Mesenchymal stem cell (in vitro differentiated cells and primary cell): ENCODE measurements around the gene NEMP2.

Source experiments
- DNase-seq: peaks from one replicate; pipeline ENCODE4 v3.0.0-alpha.2; 2013
- H2AFZ ChIP-seq: one replicate; pipeline ENCODE4 v1.6.1; 2013; ENCODE audit warnings: low read depth, mild to moderate bottlenecking, control low read depth, inconsistent platforms, low read length, moderate library complexity
- H2AK5ac ChIP-seq: 2 replicates; pipeline ENCODE4 v1.6.1; 2013; ENCODE audit warnings: low read length, moderate library complexity, mild to moderate bottlenecking, inconsistent platforms; ENCODE audit not compliant: severe bottlenecking
- H2BK120ac ChIP-seq: one replicate; pipeline ENCODE4 v1.6.1; 2013; ENCODE audit warnings: low read depth, mild to moderate bottlenecking, inconsistent platforms, low read length, moderate library complexity
- H2BK12ac ChIP-seq, 2 experiments: one replicate each; pipeline ENCODE4 v1.6.1; 2013; ENCODE audit warnings: inconsistent platforms in 2 of 2, low read length in 2 of 2, mild to moderate bottlenecking in 2 of 2, moderate library complexity in 2 of 2, control low read depth in 1 of 2
- H2BK15ac ChIP-seq: one replicate; pipeline ENCODE4 v1.6.1; 2013; ENCODE audit warnings: mild to moderate bottlenecking, low read depth, inconsistent platforms; ENCODE audit not compliant: poor library complexity, severe bottlenecking
- H2BK5ac ChIP-seq: 2 replicates; pipeline ENCODE4 v1.6.1; 2013; ENCODE audit warnings: low read depth, mild to moderate bottlenecking, low read length, control low read depth, inconsistent platforms; ENCODE audit not compliant: poor library complexity, severe bottlenecking
- H3K14ac ChIP-seq, 2 experiments: one replicate each; pipeline ENCODE4 v1.6.1; 2013; ENCODE audit warnings: inconsistent platforms in 2 of 2, low read length in 2 of 2, control low read depth in 1 of 2, mild to moderate bottlenecking in 1 of 2, moderate library complexity in 1 of 2
- H3K18ac ChIP-seq, 2 experiments: one replicate each; pipeline ENCODE4 v1.6.1; 2013; ENCODE audit warnings: inconsistent platforms in 2 of 2, low read length in 2 of 2, control low read depth in 1 of 2, low read depth in 1 of 2, mild to moderate bottlenecking in 1 of 2
- H3K23ac ChIP-seq, 2 experiments: one replicate each; pipeline ENCODE4 v1.6.1; 2013; ENCODE audit warnings: inconsistent platforms in 2 of 2, low read length in 2 of 2, mild to moderate bottlenecking in 2 of 2, moderate library complexity in 2 of 2, control low read depth in 1 of 2
- H3K27ac ChIP-seq: 2 replicates; pipeline ENCODE4 v1.5.1; 2013; ENCODE audit warnings: mild to moderate bottlenecking, moderate library complexity, low read length, control low read depth, inconsistent platforms; ENCODE audit not compliant: poor library complexity, severe bottlenecking
- H3K27me3 ChIP-seq, 2 experiments: 2 replicates each; pipeline versions ENCODE4 v1.6.1 to v1.7.0; 2013; ENCODE audit warnings: low read length in 2 of 2, mild to moderate bottlenecking in 2 of 2, moderate library complexity in 2 of 2, control low read depth in 1 of 2, inconsistent platforms in 1 of 2; ENCODE audit not compliant: control insufficient read depth in 1 of 2, insufficient read depth in 1 of 2
- H3K36me3 ChIP-seq, 2 experiments: 2 replicates each; pipeline versions ENCODE4 v1.6.1 to v1.7.0; 2013; ENCODE audit warnings: low read length in 2 of 2, control low read depth in 1 of 2, inconsistent platforms in 1 of 2, low read depth in 1 of 2, mild to moderate bottlenecking in 1 of 2; ENCODE audit not compliant: insufficient read depth in 2 of 2, control insufficient read depth in 1 of 2
- H3K4ac ChIP-seq, 2 experiments: one replicate each; pipeline ENCODE4 v1.6.1; 2013; ENCODE audit warnings: inconsistent platforms in 2 of 2, low read length in 2 of 2, mild to moderate bottlenecking in 2 of 2, moderate library complexity in 2 of 2, control low read depth in 1 of 2, low read depth in 1 of 2
- H3K4me1 ChIP-seq: 2 replicates; pipeline ENCODE4 v1.6.1; 2013; ENCODE audit warnings: low read depth, low read length, control low read depth; ENCODE audit not compliant: control insufficient read depth, insufficient read depth
- H3K4me2 ChIP-seq: 2 replicates; pipeline ENCODE4 v1.6.1; 2013; ENCODE audit warnings: low read length, mild to moderate bottlenecking, inconsistent platforms; ENCODE audit not compliant: poor library complexity, severe bottlenecking
- H3K4me3 ChIP-seq, 2 experiments: 2 replicates each; pipeline versions ENCODE4 v1.5.1 to v1.7.0; 2013; ENCODE audit warnings: low read length in 2 of 2, mild to moderate bottlenecking in 2 of 2, control low read depth in 1 of 2, low read depth in 1 of 2; ENCODE audit not compliant: insufficient read depth in 1 of 2
- H3K79me1 ChIP-seq: replicated peaks from 2 replicates; pipeline ENCODE4 v1.6.1; 2013; ENCODE audit warnings: mild to moderate bottlenecking, control low read depth, low read length, inconsistent platforms; ENCODE audit not compliant: poor library complexity, severe bottlenecking
- H3K9ac ChIP-seq: 2 replicates; pipeline ENCODE4 v1.7.0; 2013; ENCODE audit warnings: mild to moderate bottlenecking, low read length, moderate library complexity
- H3K9me3 ChIP-seq: 2 replicates; pipeline ENCODE4 v1.7.0; 2013; ENCODE audit warnings: mild to moderate bottlenecking, low read length; ENCODE audit not compliant: control insufficient read depth
- H4K8ac ChIP-seq: one replicate; pipeline ENCODE4 v1.6.1; 2013; ENCODE audit warnings: inconsistent platforms, mild to moderate bottlenecking, low read length, moderate library complexity
- H4K91ac ChIP-seq: one replicate; pipeline ENCODE4 v1.6.1; 2013; ENCODE audit warnings: mild to moderate bottlenecking, low read length, inconsistent platforms
- WGBS: methylation state at CpG from one replicate; pipeline ENCODE4 v1.1.7; 2013; ENCODE audit warnings: mixed read lengths; 5-methylcytosine and 5-hydroxymethylcytosine counted together

Gene NEMP2

DNA sequence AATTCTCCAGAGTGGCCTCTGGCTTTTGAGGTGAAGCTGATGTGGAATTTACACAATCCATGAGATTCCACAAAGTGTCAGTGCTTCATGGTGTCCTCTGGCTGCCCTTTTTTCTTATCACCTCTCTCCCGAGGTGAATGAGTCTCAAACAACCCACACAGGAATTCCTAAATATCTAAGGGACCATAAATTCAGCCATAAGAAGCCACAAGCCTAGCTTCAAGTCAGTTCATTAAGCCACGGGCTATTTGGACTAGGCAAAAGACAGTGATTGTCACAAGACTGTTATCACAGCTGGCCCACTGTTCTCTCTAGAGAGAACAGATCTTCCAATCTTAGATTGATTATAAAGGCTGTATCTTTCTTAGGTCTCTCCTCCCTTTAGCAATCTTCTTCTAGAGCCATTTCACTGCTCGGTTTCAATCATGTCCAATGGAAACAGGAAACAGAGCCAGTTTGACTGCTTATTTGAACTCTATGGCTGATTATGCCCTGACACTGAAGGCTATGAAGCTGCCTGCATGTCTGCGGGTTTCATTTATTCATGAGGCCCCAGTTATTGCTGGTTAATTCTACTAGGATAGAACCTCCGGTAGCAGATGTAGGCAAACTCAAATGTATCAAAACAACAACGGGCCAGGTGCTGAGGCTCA is 4.1 kb downstream of the NEMP2 start:
- Histone ChIP-seq H3K4ac (peak overlapping the region in 1 of 2 experiments; percentile 44), H3K27me3 (no peaks in the 10 kb centered on the region), H3K4me1 (peaks cover 4% of the 10 kb centered on the region), H2BK12ac (no peak overlapping the region), H2BK5ac (no peak overlapping the region), H2BK15ac (no peak overlapping the region), H4K8ac (no peak overlapping the region), H2AK5ac (no peak overlapping the region), H3K9me3 (no peaks in the 10 kb centered on the region), H3K4me3 (no peak overlapping the region), H3K4me2 (no peak overlapping the region), H3K27ac (no peak overlapping the region), H2AFZ (no peak overlapping the region), H3K36me3 (no peaks in the 10 kb centered on the region), H3K23ac (no peak overlapping the region), H2BK120ac (no peak overlapping the region), H3K18ac (no peak overlapping the region), H3K9ac (no peak overlapping the region), H4K91ac (no peak overlapping the region), H3K14ac (no peak overlapping the region), H3K79me1 (peaks cover 6% of the 10 kb centered on the region)
- WGBS, result 58% methylated on average over 6 of the region's 6 CpGs
- DNase-seq, result peak; percentile 49

- no peak overlapping the region for H4K8ac ChIP-seq
- 59% methylated on average over 3 of the region's 3 CpGs for WGBS
Observed at GRCh38 chr2:190529486-190530247, 4.9 kb downstream of the NEMP2 start.

GRCh38 chr2:190528521-190529001 is 6.0 kb downstream of the NEMP2 start:
- Histone ChIP-seq H4K91ac (no peak overlapping the region), H3K4me3 (no peak overlapping the region), H4K8ac (no peak overlapping the region), H3K36me3 (no peaks in the 10 kb centered on the region), H3K27ac (no peak overlapping the region), H2BK12ac (no peak overlapping the region), H2AK5ac (no peak overlapping the region), H3K4me2 (no peak overlapping the region), H3K4ac (no peak overlapping the region), H2AFZ (no peak overlapping the region), H2BK5ac (no peak overlapping the region), H2BK15ac (no peak overlapping the region), H3K9ac (no peak overlapping the region), H3K4me1 (no peaks in the 10 kb centered on the region), H3K79me1 (peaks cover 7% of the 10 kb centered on the region), H3K14ac (no peak overlapping the region), H3K18ac (no peak overlapping the region), H3K9me3 (no peaks in the 10 kb centered on the region), H3K27me3 (no peaks in the 10 kb centered on the region), H3K23ac (no peak overlapping the region), H2BK120ac (no peak overlapping the region)
- 100% methylated on average over 1 of the region's 1 CpG for WGBS
- peak; percentile 86 for DNase-seq

More at GRCh38 chr2:190529486-190530247, 4.9 kb downstream of the NEMP2 start:
- no peak overlapping the region for H3K4me3 ChIP-seq
- no peak overlapping the region for H3K9ac ChIP-seq
- H2AK5ac ChIP-seq, result no peak overlapping the region
- H3K36me3 ChIP-seq, result no peaks in the 10 kb centered on the region
- H3K18ac ChIP-seq, result peak overlapping the region in 1 of 2 experiments; percentile 55
- H2BK15ac ChIP-seq, result no peak overlapping the region
- H3K4ac ChIP-seq, result no peak overlapping the region
- H2BK12ac ChIP-seq, result peak overlapping the region in 1 of 2 experiments; percentile 4
- H4K91ac ChIP-seq, result peak overlapping the region; percentile 28
- H3K23ac ChIP-seq, result no peak overlapping the region
- no peak overlapping the region for H2AFZ ChIP-seq
- no peaks in the 10 kb centered on the region for H3K9me3 ChIP-seq
- peaks cover 7% of the 10 kb centered on the region for H3K79me1 ChIP-seq
- H2BK120ac ChIP-seq, result no peak overlapping the region
- DNase-seq, result peak; percentile 47
- no peak overlapping the region for H3K14ac ChIP-seq
- peaks cover 4% of the 10 kb centered on the region for H3K4me1 ChIP-seq
- H2BK5ac ChIP-seq, result no peak overlapping the region
- H3K4me2 ChIP-seq, result no peak overlapping the region
- H3K27ac ChIP-seq, result no peak overlapping the region
- no peaks in the 10 kb centered on the region for H3K27me3 ChIP-seq

DNA sequence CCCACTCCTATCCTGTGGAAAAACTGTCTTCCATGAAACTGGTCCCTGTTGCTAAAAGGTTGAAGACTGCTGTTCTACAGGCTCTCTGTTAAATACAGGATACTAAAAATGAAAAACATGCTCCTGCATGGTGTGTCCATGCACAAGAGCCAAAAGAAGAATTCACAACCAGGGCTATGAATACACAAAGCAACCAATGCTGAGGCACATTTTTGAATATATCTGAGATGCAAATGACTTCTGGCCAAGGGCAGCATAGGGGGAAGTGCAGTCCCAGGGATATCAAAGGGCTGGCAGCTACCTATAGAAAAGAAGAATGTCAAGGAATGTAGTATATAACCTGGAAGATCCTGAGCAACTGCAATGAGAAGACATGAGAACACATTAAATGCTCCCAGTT is 6.6 kb downstream of the NEMP2 start:
- H3K18ac ChIP-seq, result no peak overlapping the region
- H2BK12ac ChIP-seq, result no peak overlapping the region
- H2AK5ac ChIP-seq, result no peak overlapping the region
- H3K27me3 ChIP-seq, result no peaks in the 10 kb centered on the region
- no peak overlapping the region for H3K4me2 ChIP-seq
- H3K14ac ChIP-seq, result no peak overlapping the region
- H3K36me3 ChIP-seq, result no peaks in the 10 kb centered on the region
- no peak for DNase-seq
- no peaks in the 10 kb centered on the region for H3K4me1 ChIP-seq
- no peak overlapping the region for H2BK5ac ChIP-seq
- H4K8ac ChIP-seq, result no peak overlapping the region
- no peak overlapping the region for H3K4me3 ChIP-seq
- H3K4ac ChIP-seq, result no peak overlapping the region
- H3K23ac ChIP-seq, result no peak overlapping the region
- no peaks in the 10 kb centered on the region for H3K9me3 ChIP-seq
- H3K79me1 ChIP-seq, result peaks cover 6% of the 10 kb centered on the region
- no peak overlapping the region for H3K27ac ChIP-seq
- H3K9ac ChIP-seq, result no peak overlapping the region
- no peak overlapping the region for H2BK120ac ChIP-seq
- H2BK15ac ChIP-seq, result no peak overlapping the region
- H2AFZ ChIP-seq, result no peak overlapping the region
- H4K91ac ChIP-seq, result no peak overlapping the region
